ENCODE results near the gene HRG.
"Not testable (repeated sequence)": the region's sequence is repeated elsewhere in the genome, so short reads cannot be mapped to it uniquely, and the experiment has no call there.

HRG gene

GRCh38 chr3:186665625-186666188 lies at the start of gene HRG:
Gene HRG (plus strand): TSS chr3:186666014. CDS start chr3:186666032, 18 bp downstream.
- no peak for DNase-seq

GRCh38 chr3:186616299-186616617 lies 49.6 kb upstream of the HRG start:
- DNase-seq, result no peak

- DNase-seq, result peak; percentile 61
Observed at GRCh38 chr3:186617036-186617946, 48.5 kb upstream of the HRG start.

- DNase-seq, result no peak
Observed at GRCh38 chr3:186618318-186618938, 47.4 kb upstream of the HRG start.

GRCh38 chr3:186619787-186620212 lies 46.0 kb upstream of the HRG start:
- DNase-seq, result no peak

GRCh38 chr3:186620213-186621092 lies 45.4 kb upstream of the HRG start:
- DNase-seq, result no peak

- DNase-seq, result no peak
Observed at GRCh38 chr3:186621894-186622650, 43.7 kb upstream of the HRG start.

GRCh38 chr3:186622651-186623310 lies 43.0 kb upstream of the HRG start:
- no peak for DNase-seq

- no peak for DNase-seq
Observed at GRCh38 chr3:186624598-186624997, 41.2 kb upstream of the HRG start.

GRCh38 chr3:186625600-186626042 lies 40.2 kb upstream of the HRG start:
- no peak for DNase-seq

GRCh38 chr3:186626254-186626847 lies 39.5 kb upstream of the HRG start:
- no peak for DNase-seq

- DNase-seq, result no peak
Observed at GRCh38 chr3:186627852-186628414, 37.9 kb upstream of the HRG start.

GRCh38 chr3:186628756-186629155 lies 37.1 kb upstream of the HRG start:
- no peak for DNase-seq

GRCh38 chr3:186630950-186631641 lies 34.7 kb upstream of the HRG start:
- DNase-seq, result no peak

- DNase-seq, result no peak
Observed at GRCh38 chr3:186633481-186633880, 32.3 kb upstream of the HRG start.

- DNase-seq, result not testable (repeated sequence)
Observed at GRCh38 chr3:186634207-186634606, 31.6 kb upstream of the HRG start.

GRCh38 chr3:186635532-186635931 lies 30.3 kb upstream of the HRG start:
- DNase-seq, result no peak

GRCh38 chr3:186636536-186636935 lies 29.3 kb upstream of the HRG start:
- no peak for DNase-seq

GRCh38 chr3:186637686-186638085 lies 28.1 kb upstream of the HRG start:
- no peak for DNase-seq

- no peak for DNase-seq
Observed at GRCh38 chr3:186638259-186638658, 27.6 kb upstream of the HRG start.

Data from KG1 (cell line).